GM12878 (cell line): ENCODE results near the gene LYPD4. TPM values are rescaled to one million over a fixed set of nuclear protein-coding genes. Genes with fewer than 3 reads are reported as not detected.

Experiments used
- ATAC-seq: fragments of 200-7000 bp; cut with Tn5 transposase; 3 replicates; pipeline ENCODE4 v1.9.1; 2020; ENCODE audit warnings: mild to moderate bottlenecking, moderate library complexity
- BruUV-seq: library from RNA; stranded (reverse); fragments of 400-500 nt; replicated peaks from 2 replicates; lab custom pipeline; 2021; lab: Mats Ljungman, UMichigan
- CTCF ChIA-PET: fragments of 300-600 bp; sonication (Branson Sonifier 250); formaldehyde crosslinking; extraction: SDS; loops from one replicate; lab custom pipeline; 2021; ENCODE audit warnings: inconsistent platforms; lab: Yijun Ruan, JAX
- POLR2A ChIA-PET: fragments of 350-600 bp; formaldehyde crosslinking; extraction: SDS; loops from one replicate; lab custom pipeline; 2021; ENCODE audit warnings: inconsistent platforms; lab: Charles Lee
- RAD21 ChIA-PET: fragments of 300-600 bp; sonication (Branson Sonifier 250); formaldehyde crosslinking; loops from one replicate; lab custom pipeline; 2023; ENCODE audit warnings: antibody characterized with exemption; ENCODE audit not compliant: unreplicated experiment; lab: Charles Lee
- SMC1A ChIA-PET: fragments of 300-600 bp; sonication (Branson Sonifier 250); formaldehyde crosslinking; loops from one replicate; lab custom pipeline; 2023; ENCODE audit not compliant: unreplicated experiment, uncharacterized antibody; lab: Charles Lee
- DNase-seq: peaks from one replicate; pipeline ENCODE4 v3.0.0-alpha.2; 2011; ENCODE audit warnings: low read depth, low spot score
- FAIRE-seq: peaks from 3 replicates; lab custom pipeline; 2011; peaks lifted over from hg19 to GRCh38; lab: Jason Lieb, UNC
- H2AFZ ChIP-seq: 2 replicates; pipeline ENCODE4 v1.6.0; 2011; ENCODE audit warnings: low read depth, low read length, control low read depth; ENCODE audit not compliant: control insufficient read depth
- H3K27ac ChIP-seq: 2 replicates; pipeline ENCODE4 v1.5.1; 2011; ENCODE audit warnings: control low read depth; ENCODE audit not compliant: control insufficient read depth, insufficient read depth
- H3K27me3 ChIP-seq, 2 experiments: replicated peaks in 1 of 2; 2 replicates each; pipeline versions ENCODE4 v1.6.0 to v1.6.1; 2011; ENCODE audit warnings: low read length in 1 of 2; ENCODE audit not compliant: control insufficient read depth in 2 of 2, insufficient read depth in 2 of 2
- H3K36me3 ChIP-seq, 2 experiments: 2 replicates each; pipeline ENCODE4 v1.5.1; 2011; ENCODE audit warnings: low read length in 1 of 2; ENCODE audit not compliant: control insufficient read depth in 2 of 2, insufficient read depth in 2 of 2
- H3K4me1 ChIP-seq: 2 replicates; pipeline ENCODE4 v1.6.1; 2011; ENCODE audit warnings: mild to moderate bottlenecking, low read length, moderate library complexity, mixed read lengths; ENCODE audit not compliant: control insufficient read depth, insufficient read depth
- H3K4me2 ChIP-seq: 2 replicates; pipeline ENCODE4 v1.6.0; 2011; ENCODE audit warnings: control low read depth; ENCODE audit not compliant: control insufficient read depth, insufficient read depth
- H3K4me3 ChIP-seq: fragments of 200-600 bp; sonication (generic); 2 replicates; pipeline ENCODE4 v1.5.1; 2016
- H3K79me2 ChIP-seq: 2 replicates; pipeline ENCODE4 v1.6.0; 2011; ENCODE audit warnings: low read length; ENCODE audit not compliant: control insufficient read depth, insufficient read depth
- H3K9ac ChIP-seq: 2 replicates; pipeline ENCODE4 v1.8.0; 2011; ENCODE audit warnings: low read length, control low read depth, mixed read lengths; ENCODE audit not compliant: control insufficient read depth, insufficient read depth
- H3K9me3 ChIP-seq: replicated peaks from 3 replicates; pipeline ENCODE4 v1.5.1; 2011; ENCODE audit warnings: mild to moderate bottlenecking, low read length; ENCODE audit not compliant: control insufficient read depth, insufficient read depth
- H4K20me1 ChIP-seq: 2 replicates; pipeline ENCODE4 v1.6.0; 2011; ENCODE audit not compliant: control insufficient read depth, insufficient read depth
- MEF2B ChIP-seq: fragments of 450-650 bp; IDR thresholded peaks from 2 replicates; pipeline ENCODE4 v1.6.1; 2018; ENCODE audit warnings: mild to moderate bottlenecking, moderate library complexity; ENCODE audit not compliant: partially characterized antibody, poor library complexity, severe bottlenecking
- NBN ChIP-seq: fragments of 450-650 bp; IDR thresholded peaks from 2 replicates; pipeline ENCODE4 v1.6.1; 2016
- PML ChIP-seq: IDR thresholded peaks from 2 replicates; pipeline ENCODE4 v1.6.1; 2012; ENCODE audit warnings: low read length, inconsistent platforms
- POLR2AphosphoS5 ChIP-seq: IDR thresholded peaks from 2 replicates; pipeline ENCODE4 v1.6.1; 2011; ENCODE audit warnings: mild to moderate bottlenecking, low read length, inconsistent platforms
- SIN3A ChIP-seq: IDR thresholded peaks from 2 replicates; pipeline ENCODE4 v1.6.1; 2012; ENCODE audit warnings: low read depth, low read length, improper control_type of control experiment
- WGBS: methylation state at CpG from one replicate; pipeline ENCODE4 v1.1.6; 2016; ENCODE audit warnings: low lambda C conversion rate; ENCODE audit not compliant: insufficient replicate concordance, insufficient coverage; ENCODE audit errors: missing lambda C conversion rate; 5-methylcytosine and 5-hydroxymethylcytosine counted together
- in situ Hi-C: fragments of 300-500 bp; cut with MboI; formaldehyde crosslinking; loops from 9 replicates; pipeline ENCODE4 v1.14.3; 2018; ENCODE audit warnings: mixed read lengths
- intact Hi-C: fragments of 100-400 bp; cut with micrococcal nuclease; formaldehyde crosslinking; loops from one replicate; pipeline ENCODE4 v1.14.2; 2022; ENCODE audit not compliant: unreplicated experiment
- polyA plus RNA-seq, 11 experiments: library from polyadenylated mRNA; depleted of rRNA in 4 of 11; unstranded in 6 of 11; stranded (reverse) in 5 of 11; fragments of >200 nt; fragmentation: Nextera tagmentation in 4 of 11; fragmentation: Illumina TruSeq in 1 of 11; extraction: Ambion mirVana in 4 of 11; extraction: Trizol in 1 of 11; gene quantifications; 1 replicate in 1 of 11; 2 replicates in 10 of 11; pipeline versions ENCODE4 v1.2.1 to v1.2.3, GENCODE V29; 2011 to 2016; ENCODE audit warnings: inconsistent platforms in 2 of 11, missing spikeins in 2 of 11, low read depth in 1 of 11
- total RNA-seq, 4 experiments: library from RNA; depleted of rRNA in 3 of 4; stranded (reverse); fragments of >200 nt in 3 of 4; fragmentation: Illumina TruSeq in 1 of 4; extraction: Trizol in 1 of 4; gene quantifications; 2 replicates each; pipeline versions ENCODE4 v1.2.1 to v1.2.3, GENCODE V29; 2013 to 2021

The LYPD4 gene
- total and polyA plus RNA-seq, 10 of the 15 experiments (the other 5 are each of a cell fraction or from before 2014, with no cell fraction given) = not detected

- ATAC-seq = no peak
- H4K20me1 ChIP-seq = peaks cover 17% of the 10 kb centered on the region
- in situ Hi-C loops (no loop called here), intact Hi-C loops (no loop called here)
- no peaks in the 10 kb centered on the region for H3K9me3 ChIP-seq
- WGBS = 2% methylated on average over 9 of the region's 9 CpGs
- ChIA-PET POLR2A (interaction anchor here (0.5 to 4.3 kb wide), 6 partner anchors 10 to 97 kb away, joined by 5 to 46 read pairs (median 20); partner anchors contain the start of genes CD79A and RABAC1), CTCF (interaction anchor here (1.3 to 4.6 kb wide), 8 partner anchors 13 to 97 kb away, joined by 3 to 85 read pairs (median 26); partner anchors contain the start of genes CD79A and RABAC1), RAD21 (interaction anchor here (1.2 to 4.4 kb wide), 6 partner anchors 11 to 91 kb away, joined by 3 to 57 read pairs (median 18); partner anchors contain the start of genes CD79A and ERFL), SMC1A (interaction anchor here (0.8 to 4.9 kb wide), 8 partner anchors 7 to 91 kb away, joined by 3 to 47 read pairs (median 16); partner anchors contain the start of gene CD79A)
- H3K4me2 ChIP-seq = peak overlapping the region; percentile 84
- DNase-seq = no peak
- H3K27me3 ChIP-seq = no peaks in the 10 kb centered on the region
- TSS peak; percentile 57 for BruUV-seq
- H2AFZ ChIP-seq = no peak overlapping the region
- H3K79me2 ChIP-seq = peaks cover 60% of the 10 kb centered on the region
- no peak for FAIRE-seq
- H3K36me3 ChIP-seq = peaks cover 26 to 28% of the 10 kb centered on the region in 2 experiments
- TF ChIP-seq SIN3A = 0 out of 2 replicates have a peak, but pooled peaks have one; percentile 24
- peak; percentile 32; the same call in 1 of the 2 replicates for TF ChIP-seq PML
- no peak for TF ChIP-seq NBN
- TF ChIP-seq MEF2B = no peak
- TF ChIP-seq POLR2AphosphoS5 = 0 out of 2 replicates have a peak, but pooled peaks have one; percentile 12
- TF ChIP-seq, all 136 proteins: peak for 3
- Histone ChIP-seq H3K9ac (peak overlapping the region; percentile 100), H3K4me3 (peak overlapping the region; percentile 94), H3K27ac (peak overlapping the region; percentile 98), H3K4me1 (peaks cover 30% of the 10 kb centered on the region)
Measured at GRCh38 chr19:41861116-41861768, 16.8 kb upstream of the LYPD4 start.
